K562 (cell line): ENCODE results near the gene SEMA4G. TPM values are rescaled to one million over a fixed set of nuclear protein-coding genes. Genes with fewer than 3 reads are reported as not detected.

Experiments used
- ATF1 ChIP-seq, 2 experiments: fragments of 450-650 bp in 1 of 2; IDR thresholded peaks; 2 replicates each; pipeline ENCODE4 v1.6.1; 2016; ENCODE audit warnings: missing compliant biosample characterization in 1 of 2, missing genetic modification characterization in 1 of 2
- BHLHE40 ChIP-seq: IDR thresholded peaks from 2 replicates; pipeline ENCODE4 v1.6.1; 2011; ENCODE audit warnings: low read length, improper control_type of control experiment
- CBFA2T3 ChIP-seq: fragments of 450-650 bp; IDR thresholded peaks from 2 replicates; pipeline ENCODE4 v1.6.1; 2017
- CTBP1 ChIP-seq: fragments of 450-650 bp; IDR thresholded peaks from 2 replicates; pipeline ENCODE4 v1.6.1; 2016; ENCODE audit warnings: borderline replicate concordance
- E2F3 ChIP-seq: fragments of 250-450 bp; sonication (Bioruptor Pico); IDR thresholded peaks from 2 replicates; pipeline ENCODE4 v1.4.0; 2020; ENCODE audit warnings: mild to moderate bottlenecking
- FOXK2 ChIP-seq, 2 experiments: fragments of 450-650 bp; IDR thresholded peaks in 1 of 2; conservative IDR thresholded peaks in 1 of 2; 2 replicates each; pipeline ENCODE4 v1.6.1; 2016; ENCODE audit warnings: low read depth in 2 of 2, mild to moderate bottlenecking in 1 of 2
- IRF2 ChIP-seq: sonication (generic); formaldehyde crosslinking; IDR thresholded peaks from 2 replicates; pipeline ENCODE4 v1.8.1; 2022; ENCODE audit warnings: mild to moderate bottlenecking, missing genetic modification reagents
- KLF16 ChIP-seq: IDR thresholded peaks from 2 replicates; pipeline ENCODE4 v1.6.1; 2016; ENCODE audit warnings: antibody characterized with exemption
- MAFF ChIP-seq: IDR thresholded peaks from 2 replicates; pipeline ENCODE4 v1.6.1; 2012; ENCODE audit warnings: low read length, improper control_type of control experiment
- MAX ChIP-seq: sonication (generic); formaldehyde crosslinking; IDR thresholded peaks from 2 replicates; pipeline ENCODE4 v1.9.0; 2022; ENCODE audit warnings: mild to moderate bottlenecking, missing genetic modification reagents
- NR2C2 ChIP-seq, 2 experiments: fragments of 200-800 bp in 1 of 2; sonication (Bioruptor generic) in 1 of 2; sonication (generic) in 1 of 2; formaldehyde crosslinking in 1 of 2; IDR thresholded peaks; 2 replicates each; pipeline versions ENCODE4 v1.6.1 to v1.8.0; 2016 to 2022; ENCODE audit warnings: mild to moderate bottlenecking in 1 of 2, missing compliant biosample characterization in 1 of 2, missing genetic modification characterization in 1 of 2, missing genetic modification reagents in 1 of 2
- PHF20 ChIP-seq: fragments of 450-650 bp; IDR thresholded peaks from 2 replicates; pipeline ENCODE4 v1.6.1; 2018; ENCODE audit not compliant: partially characterized antibody
- POLR2G ChIP-seq: fragments of 200-400 bp; formaldehyde crosslinking; IDR thresholded peaks from 2 replicates; pipeline ENCODE4 v1.6.1; 2017; ENCODE audit warnings: low read depth, mild to moderate bottlenecking, antibody characterized with exemption, low read length, moderate library complexity
- RB1 ChIP-seq: fragments of 450-650 bp; IDR thresholded peaks from 2 replicates; pipeline ENCODE4 v1.6.1; 2017; ENCODE audit warnings: low read depth, mild to moderate bottlenecking
- RBBP5 ChIP-seq: fragments of 200-600 bp; sonication (generic); IDR thresholded peaks from 2 replicates; pipeline ENCODE4 v1.6.1; 2012; ENCODE audit warnings: borderline replicate concordance, mild to moderate bottlenecking, low read length, control low read depth, inconsistent platforms; ENCODE audit not compliant: insufficient read depth, poor library complexity, severe bottlenecking
- RBFOX2 ChIP-seq: fragments of 200-400 bp; formaldehyde crosslinking; IDR thresholded peaks from 2 replicates; pipeline ENCODE4 v1.6.1; 2017; ENCODE audit warnings: low read depth, mild to moderate bottlenecking, low read length, moderate library complexity
- SMAD4 ChIP-seq: fragments of 250-450 bp; sonication (Bioruptor Pico); conservative IDR thresholded peaks from 2 replicates; pipeline ENCODE4 v1.8.0; 2021; ENCODE audit warnings: inconsistent platforms, mild to moderate bottlenecking, moderate library complexity
- TEAD1 ChIP-seq, 2 experiments: fragments of 450-650 bp in 1 of 2; sonication (generic) in 1 of 2; formaldehyde crosslinking; IDR thresholded peaks; 2 replicates each; pipeline versions ENCODE4 v1.4.0 to v1.8.0; 2020 to 2022; ENCODE audit warnings: mild to moderate bottlenecking in 2 of 2, missing genetic modification reagents in 1 of 2
- TFE3 ChIP-seq: fragments of 450-650 bp; formaldehyde crosslinking; IDR thresholded peaks from 2 replicates; pipeline ENCODE4 v1.4.0; 2020; ENCODE audit warnings: mild to moderate bottlenecking, mixed read lengths
- USF1 ChIP-seq: sonication (generic); formaldehyde crosslinking; IDR thresholded peaks from 2 replicates; pipeline ENCODE4 v1.9.0; 2022; ENCODE audit warnings: mild to moderate bottlenecking, missing genetic modification reagents
- ZC3H4 ChIP-seq: sonication (generic); formaldehyde crosslinking; IDR thresholded peaks from 2 replicates; pipeline ENCODE4 v1.9.0; 2021; ENCODE audit warnings: missing genetic modification reagents, borderline replicate concordance
- ZKSCAN1 ChIP-seq: fragments of 150-350 bp; IDR thresholded peaks from 2 replicates; pipeline ENCODE4 v1.6.1; 2016; ENCODE audit warnings: low read depth, low read length
- ZSCAN32 ChIP-seq: fragments of 450-650 bp; formaldehyde crosslinking; IDR thresholded peaks from 2 replicates; pipeline ENCODE4 v1.4.0; 2020; ENCODE audit warnings: mild to moderate bottlenecking, moderate library complexity
- polyA plus RNA-seq, 8 experiments: library from polyadenylated mRNA; depleted of rRNA in 4 of 8; stranded (reverse) in 5 of 8; unstranded in 3 of 8; fragments of >200 nt; fragmentation: Nextera tagmentation in 2 of 8; fragmentation: Illumina TruSeq in 1 of 8; extraction: Ambion mirVana in 2 of 8; extraction: Trizol in 1 of 8; gene quantifications; 2 replicates each; pipeline versions ENCODE4 v1.2.1 to v1.2.3, GENCODE V29; 2011 to 2014; ENCODE audit warnings: inconsistent platforms in 1 of 8, missing spikeins in 1 of 8
- total RNA-seq, 7 experiments: library from RNA; depleted of rRNA in 6 of 7; stranded (reverse); fragments of >200 nt in 6 of 7; fragmentation: Illumina TruSeq in 2 of 7; extraction: Trizol in 2 of 7; gene quantifications; 2 replicates each; pipeline versions ENCODE4 v1.2.1 to v1.2.3, GENCODE V29; 2011 to 2021; ENCODE audit warnings: low replicate concordance in 1 of 7

The SEMA4G gene
- total and polyA plus RNA-seq, 9 of the 15 experiments (the other 6 are each of a cell fraction or from before 2014, with no cell fraction given) = 0.40 to 7.8 (median 1.8) TPM

GRCh38 chr10:100997360-100998182 is 28.3 kb downstream of the SEMA4G start (continued):
- TF ChIP-seq BHLHE40 (peak; percentile 63), FOXK2 (conservative IDR thresholded peaks at IDR 0.05 in 1 of 2, IDR thresholded peaks at IDR 0.05 in 1 of 2; ENCODE audit: low read depth in 2 of 2) (0 out of 4 replicates have a peak, but pooled peaks of 1 of the 2 experiments have one; percentile 35), ZSCAN32 (CRISPR knock-in tag) (no peak), RBFOX2 (peak; percentile 60), PHF20 (peak; percentile 32), E2F3 (no peak), NR2C2 (CRISPR knock-in tag; IDR thresholded peaks at IDR 0.05) (no peak; the same call in 1 of the 2 replicates), NR2C2 (tag; IDR thresholded peaks at IDR 0.05) (peak; percentile 19; the same call in 1 of the 2 replicates), RBBP5 (peak; percentile 38), IRF2 (CRISPR knock-in tag) (no peak), ATF1 (CRISPR knock-in tag; IDR thresholded peaks at IDR 0.05) (no peak), ATF1 (tag; IDR thresholded peaks at IDR 0.05) (0 out of 2 replicates have a peak, but pooled peaks have one; percentile 19), KLF16 (0 out of 2 replicates have a peak, but pooled peaks have one; percentile 3), TFE3 (CRISPR knock-in tag) (peak; percentile 40; the same call in 1 of the 2 replicates), ZC3H4 (no peak), CTBP1 (0 out of 2 replicates have a peak, but pooled peaks have one; percentile 26), CBFA2T3 (no peak; the same call in 1 of the 2 replicates), ZKSCAN1 (no peak), USF1 (peak; percentile 51; the same call in 1 of the 2 replicates), RB1 (peak; percentile 47; the same call in 1 of the 2 replicates), MAFF (no peak), SMAD4 (CRISPR knock-in tag) (peak; percentile 50; the same call in 1 of the 2 replicates), MAX (peak; percentile 63; the same call in 1 of the 2 replicates), TEAD1 (CRISPR knock-in tag; IDR thresholded peaks at IDR 0.05) (peak in 1 of 2 experiments; percentile 30; a peak in 1 of 4 replicates), POLR2G (peak; percentile 66)
